HG03196 (cell line): Measurements from ENCODE around the gene SCGB1A1.

Experiments used
- ATAC-seq: cut with Tn5 transposase; IDR thresholded peaks from one replicate; pipeline ENCODE4 v1.9.1; 2021; ENCODE audit not compliant: unreplicated experiment

SCGB1A1 gene

DNA sequence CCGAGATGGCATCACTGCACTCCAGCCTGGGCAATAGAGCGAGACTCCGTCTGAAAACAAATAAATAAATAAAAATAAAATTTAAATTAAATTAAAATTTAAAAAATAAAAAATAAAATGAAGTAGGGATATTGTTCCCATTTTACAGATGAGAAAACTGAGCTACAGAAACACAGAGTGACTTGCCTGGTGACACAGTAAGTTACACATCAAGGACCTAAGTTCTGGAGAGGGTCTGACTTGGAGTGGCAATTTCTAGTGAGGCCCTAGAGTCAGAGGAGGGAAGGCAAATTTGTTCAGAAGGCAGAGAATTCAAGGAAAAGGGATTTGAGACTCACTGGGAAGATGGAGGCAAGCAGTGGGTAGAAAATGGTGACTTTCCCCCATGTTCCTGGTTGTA lies 2.0 kb downstream of the SCGB1A1 start:
- no peak for ATAC-seq

- no peak for ATAC-seq
Observed at GRCh38 chr11:62421996-62422395, 3.2 kb downstream of the SCGB1A1 start.

GRCh38 chr11:62423012-62423411 lies 4.2 kb downstream of the SCGB1A1 start:
- ATAC-seq: no peak

GRCh38 chr11:62427630-62428233 lies 8.9 kb downstream of the SCGB1A1 start:
- no peak for ATAC-seq

GRCh38 chr11:62428871-62429560 lies 10.2 kb downstream of the SCGB1A1 start:
- ATAC-seq: no peak

DNA sequence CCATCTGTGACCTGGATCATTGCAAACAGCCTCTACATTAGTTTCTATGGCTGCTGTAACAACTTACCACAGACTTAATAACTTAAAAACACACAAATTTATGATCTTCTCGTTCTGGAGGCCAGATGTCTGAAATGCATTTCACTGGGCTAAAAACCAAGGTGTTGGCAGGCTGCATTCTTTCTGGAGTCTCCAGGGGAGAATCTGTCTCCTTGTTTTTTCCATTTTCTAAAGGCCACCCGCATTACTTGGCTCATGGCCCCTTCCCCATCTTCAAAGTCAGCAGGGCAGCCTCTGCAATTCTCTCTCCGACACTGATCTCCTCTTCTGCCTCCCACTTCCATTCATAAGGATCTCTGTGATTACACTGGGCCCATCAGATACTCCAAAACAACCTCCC lies 11.6 kb downstream of the SCGB1A1 start:
- no peak for ATAC-seq

DNA sequence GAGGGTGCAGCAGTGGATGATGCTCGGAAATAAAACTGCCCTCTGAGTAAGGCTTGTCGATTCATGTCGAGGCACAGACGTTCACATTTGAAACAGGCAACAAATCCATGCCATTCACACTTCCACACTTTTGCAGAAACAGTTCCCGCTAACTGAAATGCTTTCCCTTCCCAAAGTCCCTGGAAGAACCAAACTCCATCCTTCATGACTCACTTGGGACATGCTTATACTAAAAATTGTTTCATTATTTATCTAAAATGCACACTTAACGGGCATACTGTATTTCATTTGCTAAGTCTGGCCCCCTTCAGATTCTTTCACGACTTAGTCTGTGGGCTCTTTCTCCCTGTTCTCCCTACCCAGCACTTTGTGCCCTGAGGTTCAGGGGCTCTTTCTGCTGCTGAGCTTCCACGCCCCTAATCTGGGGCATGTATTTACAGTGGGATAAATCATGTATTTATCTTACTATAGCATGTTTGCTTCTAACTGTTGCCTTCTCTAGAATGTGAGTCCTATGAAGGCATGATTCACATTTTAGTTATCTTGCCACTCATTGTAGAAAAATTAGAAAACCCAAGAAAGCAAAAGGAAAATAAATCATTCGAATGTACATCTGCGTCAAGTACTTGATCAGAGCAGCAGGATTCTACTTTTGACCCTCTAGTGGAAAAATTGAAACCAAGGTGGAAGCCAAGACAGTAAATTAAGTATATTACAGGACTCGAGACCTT lies 12.5 kb downstream of the SCGB1A1 start:
- ATAC-seq: no peak

GRCh38 chr11:62432695-62433094 lies 13.9 kb downstream of the SCGB1A1 start:
- no peak for ATAC-seq

GRCh38 chr11:62433141-62433903 lies 14.5 kb downstream of the SCGB1A1 start:
- no peak for ATAC-seq

DNA sequence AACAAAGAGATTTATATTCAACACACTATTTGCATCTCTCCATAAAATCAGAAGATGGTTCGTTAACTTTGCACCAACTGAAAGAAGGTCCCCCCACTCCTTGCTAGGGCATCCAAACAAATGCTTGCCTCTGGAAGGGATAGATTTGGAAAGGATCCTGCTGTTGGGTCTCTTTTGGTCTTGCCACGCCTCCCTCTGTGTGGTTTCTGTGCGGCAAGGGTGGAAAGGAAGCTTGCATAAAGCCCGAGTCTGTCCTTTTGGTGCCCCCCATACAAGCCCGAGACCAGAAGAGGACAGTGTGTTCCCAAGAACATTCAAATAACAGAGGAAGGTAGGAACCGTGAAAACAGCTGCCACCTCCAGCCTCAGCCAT lies 15.1 kb downstream of the SCGB1A1 start:
- no peak for ATAC-seq

DNA sequence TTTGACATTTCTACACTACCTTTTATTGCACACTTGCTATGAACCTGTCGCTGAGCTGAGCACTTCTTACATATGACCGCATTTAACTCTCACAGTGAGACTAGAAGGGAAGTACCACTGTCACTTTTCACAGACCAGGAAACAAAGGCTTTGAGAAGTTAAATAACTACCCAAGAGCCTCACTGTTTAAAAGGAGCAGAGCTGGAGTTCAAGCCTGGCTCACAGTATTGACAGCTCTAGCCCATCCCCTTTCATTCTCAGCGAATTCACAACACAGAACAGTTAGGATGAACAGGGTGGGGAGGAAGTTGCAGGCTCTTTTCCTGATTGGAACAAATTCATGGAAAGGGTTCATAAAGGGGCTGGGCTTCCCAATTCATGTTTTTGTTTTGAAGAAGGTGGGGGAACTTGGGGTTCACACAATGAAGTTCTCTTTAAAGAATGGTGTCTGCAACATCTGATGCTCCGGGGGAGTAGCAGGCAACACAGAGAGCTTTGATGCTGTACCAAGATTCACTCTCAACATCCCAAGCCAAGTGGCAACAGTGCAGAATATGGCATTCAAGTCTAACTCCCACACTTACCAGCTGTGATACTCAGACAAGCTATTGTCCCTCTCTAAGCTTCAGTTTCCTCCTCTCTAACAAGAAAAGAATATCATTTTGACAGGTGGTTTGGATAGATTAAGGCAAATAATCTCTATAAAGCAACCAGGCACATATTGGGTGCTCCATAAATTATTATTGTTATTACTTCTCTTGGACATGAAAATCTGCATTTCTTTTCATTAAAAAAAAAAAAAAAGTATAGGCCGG lies 17.2 kb downstream of the SCGB1A1 start:
- ATAC-seq: no peak

DNA sequence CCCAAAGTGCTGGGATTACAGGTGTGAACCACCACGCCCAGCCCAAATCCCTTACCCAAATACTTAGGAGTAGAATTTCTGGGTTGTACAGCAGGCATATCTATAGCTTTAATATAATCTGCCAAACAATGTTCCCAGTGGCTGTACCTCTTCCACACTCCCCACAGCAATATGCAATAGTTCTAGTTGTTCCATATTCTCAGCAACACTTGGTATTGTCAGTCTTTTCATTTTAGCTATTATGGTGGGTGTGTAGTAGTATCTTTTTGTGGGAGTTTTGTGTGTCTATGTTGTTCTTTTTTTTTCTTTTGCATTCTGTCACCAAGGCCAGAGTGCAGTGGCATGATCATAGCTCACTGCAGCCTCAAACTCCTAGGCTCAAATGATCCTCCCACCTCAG lies 18.8 kb downstream of the SCGB1A1 start:
- no peak for ATAC-seq

DNA sequence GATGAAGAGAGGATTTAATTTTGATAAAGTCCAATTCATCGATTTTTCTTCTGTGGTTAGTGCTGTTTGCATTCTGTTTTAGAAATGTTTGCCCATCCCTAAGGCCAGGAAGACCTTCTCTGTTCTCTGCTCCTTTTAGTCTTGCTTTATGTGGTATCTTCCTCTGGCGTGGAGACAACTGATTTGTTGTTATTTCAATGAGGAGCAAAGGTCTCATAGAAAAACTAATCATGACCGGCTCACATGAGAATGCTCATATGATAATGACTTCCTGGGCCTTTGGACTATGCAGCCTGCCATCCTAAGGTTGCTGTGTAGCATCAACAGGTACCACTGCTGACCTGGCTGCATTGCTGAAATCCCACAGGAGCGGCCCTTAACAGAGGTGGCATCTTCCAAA lies 19.8 kb downstream of the SCGB1A1 start:
- no peak for ATAC-seq

GRCh38 chr11:62439785-62440602 lies 21.2 kb downstream of the SCGB1A1 start:
- no peak for ATAC-seq

GRCh38 chr11:62443390-62444235 lies 24.8 kb downstream of the SCGB1A1 start:
- no peak for ATAC-seq

- ATAC-seq: no peak
Observed at GRCh38 chr11:62444236-62444833, 25.5 kb downstream of the SCGB1A1 start.

DNA sequence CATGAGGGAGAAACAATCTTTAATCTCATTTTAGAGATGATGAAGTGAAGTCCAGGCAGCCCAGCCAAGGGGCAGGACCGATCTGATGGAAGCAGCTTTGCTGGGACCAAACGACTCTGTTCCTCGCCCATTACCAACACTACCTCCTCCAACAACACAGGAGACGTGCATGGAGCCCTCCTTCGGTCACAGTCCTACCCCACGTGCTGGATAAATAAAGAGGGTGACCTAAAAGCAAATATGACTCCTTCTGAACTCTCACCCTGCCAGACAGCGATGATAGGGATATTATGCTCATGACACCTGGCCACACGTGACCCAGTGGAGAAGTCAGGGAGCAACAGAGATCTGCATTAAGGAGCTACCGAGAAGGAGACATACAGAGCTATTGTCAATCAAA lies 26.0 kb downstream of the SCGB1A1 start:
- ATAC-seq: no peak

DNA sequence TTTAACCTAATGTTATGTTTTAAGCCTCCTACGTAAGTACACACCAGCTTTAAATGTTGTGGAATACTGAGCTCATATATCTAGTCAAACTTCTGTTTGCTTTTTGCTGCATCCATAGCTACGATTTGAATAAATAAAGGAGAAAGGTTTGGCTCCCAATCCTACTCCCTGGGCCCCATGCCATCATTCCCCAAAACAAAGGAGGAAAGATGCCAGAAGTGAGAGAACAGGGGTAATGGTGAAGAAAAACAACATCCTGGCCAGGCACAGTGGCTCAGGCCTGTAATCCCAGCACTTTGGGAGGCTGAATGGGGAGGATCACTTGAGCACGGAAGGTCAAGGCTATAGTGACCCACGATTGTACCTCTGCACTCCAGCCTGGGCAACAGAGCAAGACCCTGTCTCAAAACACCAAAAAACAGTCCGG lies 26.5 kb downstream of the SCGB1A1 start:
- no peak for ATAC-seq

DNA sequence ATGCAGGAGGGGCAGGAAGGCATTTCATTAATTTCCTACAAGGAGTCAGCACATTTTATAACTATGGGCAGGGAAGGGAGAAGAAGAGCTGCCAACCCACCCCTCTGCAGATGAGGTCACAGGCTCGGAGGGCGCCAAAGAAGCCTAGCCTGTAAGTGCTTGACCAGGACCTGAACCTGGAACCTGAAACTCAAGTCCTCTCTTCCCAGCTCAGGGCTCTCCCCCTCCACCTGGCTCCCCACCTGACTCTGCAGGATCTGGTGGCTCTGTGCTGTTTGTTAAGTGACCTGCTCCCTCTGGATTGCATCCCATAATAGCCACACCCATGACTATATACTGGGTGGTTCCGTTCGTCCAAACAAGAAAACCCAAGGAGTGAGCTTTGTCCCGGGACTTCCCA lies 27.3 kb downstream of the SCGB1A1 start:
- ATAC-seq: no peak
